HEK293 (cell line): Measurements from ENCODE around the gene OBSCN.

ENCODE experiments used
- ELK4 ChIP-seq: IDR thresholded peaks from 2 replicates; pipeline ENCODE4 v1.6.1; 2011; ENCODE audit warnings: mild to moderate bottlenecking, low read depth, low read length, borderline replicate concordance
- MEIS1 ChIP-seq: sonication (generic); formaldehyde crosslinking; IDR thresholded peaks from 2 replicates; pipeline ENCODE4 v1.8.1; 2022; ENCODE audit warnings: missing genetic modification reagents, mild to moderate bottlenecking, borderline replicate concordance
- MZF1 ChIP-seq: fragments of 450-650 bp; formaldehyde crosslinking; IDR thresholded peaks from 2 replicates; pipeline ENCODE4 v1.5.1; 2017; ENCODE audit warnings: missing biosample characterization, missing genetic modification characterization, borderline replicate concordance
- OSR2 ChIP-seq: fragments of 450-650 bp; formaldehyde crosslinking; IDR thresholded peaks from 2 replicates; pipeline ENCODE4 v1.5.1; 2016; ENCODE audit warnings: missing biosample characterization, missing genetic modification characterization
- PBX3 ChIP-seq: sonication (generic); formaldehyde crosslinking; IDR thresholded peaks from 2 replicates; pipeline ENCODE4 v1.8.1; 2022; ENCODE audit warnings: mild to moderate bottlenecking, moderate library complexity, missing genetic modification reagents
- REST ChIP-seq: fragments of 450-650 bp; formaldehyde crosslinking; IDR thresholded peaks from 2 replicates; pipeline ENCODE4 v1.5.1; 2016; ENCODE audit warnings: missing biosample characterization, missing genetic modification characterization
- SETDB1 ChIP-seq: IDR thresholded peaks from one replicate; pipeline ENCODE4 v1.6.1; 2017; ENCODE audit warnings: mild to moderate bottlenecking, low read length, moderate library complexity, mixed read lengths; ENCODE audit not compliant: insufficient read length
- WT1 ChIP-seq: fragments of 450-650 bp; formaldehyde crosslinking; IDR thresholded peaks from 2 replicates; pipeline ENCODE4 v1.5.1; 2016; ENCODE audit warnings: missing biosample characterization, missing genetic modification characterization
- ZBTB49 ChIP-seq: fragments of 450-650 bp; formaldehyde crosslinking; IDR thresholded peaks from 2 replicates; pipeline ENCODE4 v1.5.1; 2016; ENCODE audit warnings: missing biosample characterization, missing genetic modification characterization, low read depth
- ZEB2 ChIP-seq: fragments of 450-650 bp; formaldehyde crosslinking; IDR thresholded peaks from 2 replicates; pipeline ENCODE4 v1.5.1; 2016; ENCODE audit warnings: missing biosample characterization, missing genetic modification characterization
- ZNF10 ChIP-seq: fragments of 450-650 bp; formaldehyde crosslinking; IDR thresholded peaks from 2 replicates; pipeline ENCODE4 v1.5.1; 2017; ENCODE audit warnings: missing biosample characterization, missing genetic modification characterization
- ZNF138 ChIP-seq: fragments of 450-650 bp; formaldehyde crosslinking; IDR thresholded peaks from 2 replicates; pipeline ENCODE4 v1.5.1; 2016; ENCODE audit warnings: missing biosample characterization, missing genetic modification characterization, borderline replicate concordance
- ZNF175 ChIP-seq: fragments of 450-650 bp; formaldehyde crosslinking; IDR thresholded peaks from 2 replicates; pipeline ENCODE4 v1.5.1; 2016; ENCODE audit warnings: missing biosample characterization, missing genetic modification characterization
- ZNF19 ChIP-seq: fragments of 450-650 bp; formaldehyde crosslinking; IDR thresholded peaks from 2 replicates; pipeline ENCODE4; 2016; ENCODE audit warnings: missing biosample characterization, missing genetic modification characterization, low read depth
- ZNF266 ChIP-seq: fragments of 450-650 bp; formaldehyde crosslinking; IDR thresholded peaks from 2 replicates; pipeline ENCODE4 v1.5.1; 2016; ENCODE audit warnings: missing biosample characterization, missing genetic modification characterization, low read depth
- ZNF280D ChIP-seq: fragments of 450-650 bp; formaldehyde crosslinking; IDR thresholded peaks from 2 replicates; pipeline ENCODE4 v1.5.1; 2016; ENCODE audit warnings: missing biosample characterization, missing genetic modification characterization
- ZNF350 ChIP-seq: fragments of 450-650 bp; formaldehyde crosslinking; IDR thresholded peaks from 2 replicates; pipeline ENCODE4 v1.5.0; 2017; ENCODE audit warnings: missing biosample characterization, mild to moderate bottlenecking, missing genetic modification characterization
- ZNF416 ChIP-seq: fragments of 450-650 bp; formaldehyde crosslinking; IDR thresholded peaks from 2 replicates; pipeline ENCODE4 v1.5.1; 2016; ENCODE audit warnings: missing biosample characterization, missing genetic modification characterization
- ZNF473 ChIP-seq: fragments of 450-650 bp; formaldehyde crosslinking; IDR thresholded peaks from 2 replicates; pipeline ENCODE4 v1.5.1; 2017; ENCODE audit warnings: missing biosample characterization, missing genetic modification characterization
- ZNF560 ChIP-seq: fragments of 450-650 bp; formaldehyde crosslinking; IDR thresholded peaks from 2 replicates; pipeline ENCODE4 v1.5.1; 2017; ENCODE audit warnings: missing biosample characterization, missing genetic modification characterization, borderline replicate concordance
- ZNF580 ChIP-seq: fragments of 450-650 bp; formaldehyde crosslinking; IDR thresholded peaks from 2 replicates; pipeline ENCODE4 v1.5.1; 2016; ENCODE audit warnings: missing biosample characterization, missing genetic modification characterization
- ZNF596 ChIP-seq: fragments of 450-650 bp; IDR thresholded peaks from 2 replicates; pipeline ENCODE4 v1.5.0; 2018; ENCODE audit warnings: missing biosample characterization, mild to moderate bottlenecking, missing genetic modification characterization, moderate library complexity
- ZNF600 ChIP-seq: fragments of 450-650 bp; formaldehyde crosslinking; IDR thresholded peaks from 2 replicates; pipeline ENCODE4 v1.5.1; 2016; ENCODE audit warnings: missing biosample characterization, missing genetic modification characterization
- ZNF621 ChIP-seq: fragments of 450-650 bp; formaldehyde crosslinking; IDR thresholded peaks from 2 replicates; pipeline ENCODE4 v1.5.1; 2017; ENCODE audit warnings: missing biosample characterization, missing genetic modification characterization
- ZNF707 ChIP-seq: fragments of 450-650 bp; formaldehyde crosslinking; IDR thresholded peaks from 2 replicates; pipeline ENCODE4 v1.5.1; 2016; ENCODE audit warnings: missing biosample characterization, missing genetic modification characterization
- ZNF777 ChIP-seq: fragments of 450-650 bp; formaldehyde crosslinking; IDR thresholded peaks from 2 replicates; pipeline ENCODE4 v1.5.1; 2017; ENCODE audit warnings: missing biosample characterization, missing genetic modification characterization, borderline replicate concordance
- ZNF843 ChIP-seq: fragments of 450-650 bp; formaldehyde crosslinking; IDR thresholded peaks from 2 replicates; pipeline ENCODE4 v1.5.1; 2016; ENCODE audit warnings: missing biosample characterization, missing genetic modification characterization
- ZXDB ChIP-seq: fragments of 450-650 bp; formaldehyde crosslinking; IDR thresholded peaks from 2 replicates; pipeline ENCODE4 v1.5.1; 2016; ENCODE audit warnings: missing biosample characterization, missing genetic modification characterization

The OBSCN gene

GRCh38 chr1:228212966-228213844 lies 5.4 kb downstream of the OBSCN start (continued):
- TF ChIP-seq ZNF416 (tag by site-specific recombination) (no peak), ZNF19 (tag by site-specific recombination) (no peak), ZNF138 (no peak), ZNF777 (tag by site-specific recombination) (peak; percentile 82), ZNF843 (tag by site-specific recombination) (no peak), ZNF266 (tag by site-specific recombination) (no peak), OSR2 (tag by site-specific recombination) (no peak), ZNF473 (tag by site-specific recombination) (no peak), ZNF600 (tag by site-specific recombination) (peak; percentile 97), ZNF707 (tag by site-specific recombination) (no peak), ELK4 (no peak), PBX3 (peak; percentile 84), ZNF580 (tag by site-specific recombination) (no peak), WT1 (tag by site-specific recombination) (peak; percentile 15; the same call in 1 of the 2 replicates), MZF1 (tag by site-specific recombination) (no peak), ZNF596 (no peak), ZNF280D (no peak), ZNF10 (tag by site-specific recombination) (no peak; the same call in 1 of the 2 replicates), ZNF350 (tag by site-specific recombination) (no peak), ZNF621 (tag by site-specific recombination) (no peak), ZBTB49 (tag by site-specific recombination) (no peak), ZNF175 (tag by site-specific recombination) (no peak), ZXDB (peak; percentile 42; the same call in 1 of the 2 replicates), ZEB2 (tag by site-specific recombination) (peak; percentile 86), ZNF560 (no peak), SETDB1 (no peak), REST (tag by site-specific recombination) (no peak), MEIS1 (CRISPR knock-in tag) (no peak)
